GM23338 (cell line): ENCODE data around the gene PASD1. TPM values are rescaled to one million over a fixed set of nuclear protein-coding genes. Genes with fewer than 3 reads are reported as not detected.

ENCODE experiments used
- ATAC-seq: fragments of 200-7000 bp; cut with Tn5 transposase; 3 replicates; pipeline ENCODE4 v1.9.1; 2020
- DNase-seq: peaks from one replicate; pipeline ENCODE4 v3.0.0-alpha.2; 2015; ENCODE audit warnings: low spot score
- H2AFZ ChIP-seq: fragments of 200-600 bp; sonication (generic); 2 replicates; pipeline ENCODE4 v1.8.0; 2016; ENCODE audit warnings: antibody characterized with exemption, mild to moderate bottlenecking, moderate library complexity
- H3F3A ChIP-seq: fragments of 200-600 bp; sonication (generic); replicated peaks from 2 replicates; pipeline ENCODE4 v1.8.0; 2017; ENCODE audit warnings: antibody characterized with exemption, mixed run types, low read depth
- H3K27ac ChIP-seq: fragments of 200-600 bp; sonication (generic); 2 replicates; pipeline ENCODE4 v1.6.1; 2016; ENCODE audit warnings: low read depth
- H3K27me3 ChIP-seq: fragments of 200-600 bp; sonication (generic); 2 replicates; pipeline ENCODE4 v1.8.0; 2016; ENCODE audit warnings: mild to moderate bottlenecking, mixed run types, moderate library complexity; ENCODE audit not compliant: insufficient read depth
- H3K36me3 ChIP-seq: fragments of 200-600 bp; sonication (generic); 2 replicates; pipeline ENCODE4 v1.8.0; 2016; ENCODE audit warnings: mild to moderate bottlenecking; ENCODE audit not compliant: insufficient read depth
- H3K4me1 ChIP-seq: fragments of 200-600 bp; sonication (generic); 2 replicates; pipeline ENCODE4 v1.8.0; 2016; ENCODE audit warnings: mild to moderate bottlenecking, moderate library complexity; ENCODE audit not compliant: insufficient read depth
- H3K4me2 ChIP-seq: fragments of 200-600 bp; sonication (generic); 2 replicates; pipeline ENCODE4 v1.7.1; 2017; ENCODE audit warnings: mixed run types
- H3K4me3 ChIP-seq: fragments of 200-600 bp; sonication (generic); 2 replicates; pipeline ENCODE4 v1.6.1; 2016; ENCODE audit warnings: mixed run types
- H3K79me2 ChIP-seq: fragments of 200-600 bp; sonication (generic); replicated peaks from 2 replicates; pipeline ENCODE4 v1.8.0; 2017; ENCODE audit warnings: mild to moderate bottlenecking; ENCODE audit not compliant: insufficient read depth
- H3K9me2 ChIP-seq: fragments of 200-600 bp; sonication (generic); 2 replicates; pipeline ENCODE4 v1.8.0; 2017; ENCODE audit not compliant: insufficient read depth
- H4K20me1 ChIP-seq: fragments of 200-600 bp; sonication (generic); replicated peaks from 2 replicates; pipeline ENCODE4 v1.8.0; 2017; ENCODE audit warnings: mild to moderate bottlenecking; ENCODE audit not compliant: insufficient read depth
- H3K27ac Mint-ChIP-seq: 2 replicates; pipeline ENCODE4 v1.8.0; 2020; ENCODE audit warnings: inconsistent platforms, mild to moderate bottlenecking, moderate library complexity, mixed read lengths
- H3K27me3 Mint-ChIP-seq: 3 replicates; pipeline ENCODE4 v1.8.0; 2022; ENCODE audit warnings: low read depth, mild to moderate bottlenecking, moderate library complexity, mixed read lengths, inconsistent platforms; ENCODE audit not compliant: insufficient read depth, poor library complexity
- H3K36me3 Mint-ChIP-seq: 3 replicates; pipeline ENCODE4 v1.8.0; 2021; ENCODE audit warnings: low read depth, mild to moderate bottlenecking, inconsistent platforms, moderate library complexity, mixed read lengths
- H3K4me1 Mint-ChIP-seq: 3 replicates; pipeline ENCODE4 v1.8.0; 2020; ENCODE audit warnings: mild to moderate bottlenecking, inconsistent platforms, mixed read lengths
- H3K4me3 Mint-ChIP-seq: 3 replicates; pipeline ENCODE4 v1.8.0; 2021; ENCODE audit warnings: moderate library complexity, mild to moderate bottlenecking, inconsistent platforms, mixed read lengths
- H3K9me3 Mint-ChIP-seq: 3 replicates; pipeline ENCODE4 v1.8.0; 2020; ENCODE audit warnings: moderate library complexity, mild to moderate bottlenecking, inconsistent platforms, mixed read lengths
- CREB1 ChIP-seq: fragments of 250-450 bp; sonication (Bioruptor Pico); IDR thresholded peaks from 2 replicates; pipeline ENCODE4 v1.5.0; 2020; ENCODE audit warnings: low read depth, mild to moderate bottlenecking, moderate library complexity
- EZH2phosphoT487 ChIP-seq: fragments of 200-600 bp; sonication (generic); IDR thresholded peaks from one replicate; pipeline ENCODE4 v1.8.1; 2018; ENCODE audit warnings: antibody characterized with exemption; ENCODE audit not compliant: unreplicated experiment
- JUNB ChIP-seq: IDR thresholded peaks from one replicate; pipeline ENCODE4 v1.6.1; 2016; ENCODE audit warnings: antibody characterized with exemption; ENCODE audit not compliant: unreplicated experiment
- POLR2AphosphoS5 ChIP-seq: IDR thresholded peaks from 2 replicates; pipeline ENCODE4 v1.6.1; 2016; ENCODE audit warnings: antibody characterized with exemption, low read depth
- polyA plus RNA-seq: library from polyadenylated mRNA; unstranded; fragments of >200 nt; fragmentation: Nextera tagmentation; extraction: Ambion mirVana; gene quantifications from 2 replicates; pipeline ENCODE4 v1.2.1, GENCODE V29; 2016
- total RNA-seq: library from RNA; depleted of rRNA; stranded (reverse); fragments of >200 nt; shearing (Covaris generic); gene quantifications from 2 replicates; pipeline ENCODE4 v1.2.3, GENCODE V29; 2014
- TF ChIP-seq, protein P1 (sequence below): IDR thresholded peaks from one replicate; pipeline ENCODE4 v1.6.1; 2018; ENCODE audit warnings: antibody characterized with exemption; ENCODE audit not compliant: unreplicated experiment
- TF ChIP-seq, protein P2 (sequence below): fragments of 250-450 bp; sonication (Bioruptor Pico); IDR thresholded peaks from 2 replicates; pipeline ENCODE4 v1.5.0; 2020; ENCODE audit warnings: mild to moderate bottlenecking, moderate library complexity
- TF ChIP-seq, protein P3 (sequence below): IDR thresholded peaks from 2 replicates; pipeline ENCODE4 v1.6.1; 2016; ENCODE audit warnings: antibody characterized with exemption

PASD1 gene
- total and polyA plus RNA-seq, 2 experiments from 2014 or later = 0.24 TPM; not detected in 1

DNA sequence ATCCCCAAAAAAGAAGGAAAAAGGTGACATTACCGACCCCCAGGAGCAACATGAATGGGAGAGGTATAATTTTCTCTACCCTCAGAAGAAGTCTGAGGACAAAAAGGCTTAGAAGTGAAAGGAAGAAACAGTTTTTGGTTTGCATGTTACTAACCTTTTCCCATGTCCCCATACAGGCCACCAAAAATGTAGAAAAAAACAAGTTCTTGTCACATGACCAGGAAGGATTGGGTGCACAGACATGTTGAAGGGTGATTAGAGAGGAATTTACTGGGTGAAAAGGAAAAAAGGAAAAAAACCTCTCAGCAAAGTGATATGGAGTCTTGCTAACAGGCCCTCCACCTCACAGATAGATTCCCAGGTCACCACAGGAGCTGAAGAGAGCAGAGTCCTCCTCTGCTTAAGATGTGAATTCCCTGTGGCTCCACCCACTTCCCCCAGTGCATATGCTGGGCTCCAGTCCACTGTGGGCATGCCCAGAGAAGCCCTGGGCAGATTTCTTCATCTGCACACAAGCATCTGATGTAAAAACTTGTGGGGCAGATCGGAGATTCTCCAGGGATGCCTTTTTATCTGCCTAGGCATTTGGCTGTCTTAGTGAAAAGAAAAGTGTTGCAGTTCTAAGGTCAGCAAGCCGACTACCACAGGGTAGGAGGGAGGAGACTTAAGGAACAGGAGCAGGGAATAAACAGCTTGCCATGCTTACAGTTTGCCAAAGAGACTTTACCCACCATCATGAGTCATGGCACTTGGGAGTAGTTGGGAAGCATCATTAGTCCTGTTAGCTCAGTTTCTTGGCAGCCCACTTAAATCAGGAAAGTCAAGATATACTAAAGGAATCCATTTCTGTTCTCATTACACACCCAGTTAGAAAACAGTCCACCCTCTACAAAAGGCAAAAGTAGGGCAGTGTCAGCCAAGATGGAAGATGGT, 25.0 kb upstream of the PASD1 start (continued):
- TF ChIP-seq, protein P1, sequence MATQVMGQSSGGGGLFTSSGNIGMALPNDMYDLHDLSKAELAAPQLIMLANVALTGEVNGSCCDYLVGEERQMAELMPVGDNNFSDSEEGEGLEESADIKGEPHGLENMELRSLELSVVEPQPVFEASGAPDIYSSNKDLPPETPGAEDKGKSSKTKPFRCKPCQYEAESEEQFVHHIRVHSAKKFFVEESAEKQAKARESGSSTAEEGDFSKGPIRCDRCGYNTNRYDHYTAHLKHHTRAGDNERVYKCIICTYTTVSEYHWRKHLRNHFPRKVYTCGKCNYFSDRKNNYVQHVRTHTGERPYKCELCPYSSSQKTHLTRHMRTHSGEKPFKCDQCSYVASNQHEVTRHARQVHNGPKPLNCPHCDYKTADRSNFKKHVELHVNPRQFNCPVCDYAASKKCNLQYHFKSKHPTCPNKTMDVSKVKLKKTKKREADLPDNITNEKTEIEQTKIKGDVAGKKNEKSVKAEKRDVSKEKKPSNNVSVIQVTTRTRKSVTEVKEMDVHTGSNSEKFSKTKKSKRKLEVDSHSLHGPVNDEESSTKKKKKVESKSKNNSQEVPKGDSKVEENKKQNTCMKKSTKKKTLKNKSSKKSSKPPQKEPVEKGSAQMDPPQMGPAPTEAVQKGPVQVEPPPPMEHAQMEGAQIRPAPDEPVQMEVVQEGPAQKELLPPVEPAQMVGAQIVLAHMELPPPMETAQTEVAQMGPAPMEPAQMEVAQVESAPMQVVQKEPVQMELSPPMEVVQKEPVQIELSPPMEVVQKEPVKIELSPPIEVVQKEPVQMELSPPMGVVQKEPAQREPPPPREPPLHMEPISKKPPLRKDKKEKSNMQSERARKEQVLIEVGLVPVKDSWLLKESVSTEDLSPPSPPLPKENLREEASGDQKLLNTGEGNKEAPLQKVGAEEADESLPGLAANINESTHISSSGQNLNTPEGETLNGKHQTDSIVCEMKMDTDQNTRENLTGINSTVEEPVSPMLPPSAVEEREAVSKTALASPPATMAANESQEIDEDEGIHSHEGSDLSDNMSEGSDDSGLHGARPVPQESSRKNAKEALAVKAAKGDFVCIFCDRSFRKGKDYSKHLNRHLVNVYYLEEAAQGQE = no peak
- TF ChIP-seq CREB1 (CRISPR knock-in tag) = no peak
- TF ChIP-seq POLR2AphosphoS5 = no peak

DNA sequence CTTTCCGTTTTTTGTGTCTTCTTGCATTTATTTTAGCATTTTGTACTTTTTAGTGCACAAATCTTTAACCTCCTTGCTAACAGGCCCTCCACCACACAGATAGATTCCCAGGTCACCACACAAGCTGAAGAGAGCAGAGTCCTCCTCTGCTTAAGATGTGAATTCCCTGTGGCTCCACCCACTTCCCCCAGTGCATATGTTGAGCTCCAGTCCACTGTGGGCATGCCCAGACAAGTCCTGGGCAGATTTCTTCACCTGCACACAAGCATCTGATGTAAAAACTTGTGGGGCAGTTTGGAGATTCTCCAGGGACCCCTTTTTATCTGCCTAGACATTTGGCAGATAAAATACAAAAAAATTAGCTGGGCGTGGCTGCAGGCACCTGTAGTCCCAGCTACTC, 19.8 kb upstream of the PASD1 start:
- H3K4me3 Mint-ChIP-seq = no peak overlapping the region

More for the DNA sequence above, 19.8 kb upstream of the PASD1 start:
- Histone ChIP-seq H4K20me1 (no peaks in the 10 kb centered on the region), H3K4me1 (no peaks in the 10 kb centered on the region), H3K27ac (no peak overlapping the region), H2AFZ (no peak overlapping the region), H3K4me2 (no peak overlapping the region), H3K36me3 (no peaks in the 10 kb centered on the region), H3F3A (no peaks in the 10 kb centered on the region), H3K4me3 (no peak overlapping the region), H3K27me3 (no peaks in the 10 kb centered on the region), H3K79me2 (no peaks in the 10 kb centered on the region), H3K9me2 (no peaks in the 10 kb centered on the region)
- no peak overlapping the region for H3K27ac Mint-ChIP-seq
- TF ChIP-seq JUNB (no peak), EZH2phosphoT487 (no peak)
- TF ChIP-seq, protein P2, sequence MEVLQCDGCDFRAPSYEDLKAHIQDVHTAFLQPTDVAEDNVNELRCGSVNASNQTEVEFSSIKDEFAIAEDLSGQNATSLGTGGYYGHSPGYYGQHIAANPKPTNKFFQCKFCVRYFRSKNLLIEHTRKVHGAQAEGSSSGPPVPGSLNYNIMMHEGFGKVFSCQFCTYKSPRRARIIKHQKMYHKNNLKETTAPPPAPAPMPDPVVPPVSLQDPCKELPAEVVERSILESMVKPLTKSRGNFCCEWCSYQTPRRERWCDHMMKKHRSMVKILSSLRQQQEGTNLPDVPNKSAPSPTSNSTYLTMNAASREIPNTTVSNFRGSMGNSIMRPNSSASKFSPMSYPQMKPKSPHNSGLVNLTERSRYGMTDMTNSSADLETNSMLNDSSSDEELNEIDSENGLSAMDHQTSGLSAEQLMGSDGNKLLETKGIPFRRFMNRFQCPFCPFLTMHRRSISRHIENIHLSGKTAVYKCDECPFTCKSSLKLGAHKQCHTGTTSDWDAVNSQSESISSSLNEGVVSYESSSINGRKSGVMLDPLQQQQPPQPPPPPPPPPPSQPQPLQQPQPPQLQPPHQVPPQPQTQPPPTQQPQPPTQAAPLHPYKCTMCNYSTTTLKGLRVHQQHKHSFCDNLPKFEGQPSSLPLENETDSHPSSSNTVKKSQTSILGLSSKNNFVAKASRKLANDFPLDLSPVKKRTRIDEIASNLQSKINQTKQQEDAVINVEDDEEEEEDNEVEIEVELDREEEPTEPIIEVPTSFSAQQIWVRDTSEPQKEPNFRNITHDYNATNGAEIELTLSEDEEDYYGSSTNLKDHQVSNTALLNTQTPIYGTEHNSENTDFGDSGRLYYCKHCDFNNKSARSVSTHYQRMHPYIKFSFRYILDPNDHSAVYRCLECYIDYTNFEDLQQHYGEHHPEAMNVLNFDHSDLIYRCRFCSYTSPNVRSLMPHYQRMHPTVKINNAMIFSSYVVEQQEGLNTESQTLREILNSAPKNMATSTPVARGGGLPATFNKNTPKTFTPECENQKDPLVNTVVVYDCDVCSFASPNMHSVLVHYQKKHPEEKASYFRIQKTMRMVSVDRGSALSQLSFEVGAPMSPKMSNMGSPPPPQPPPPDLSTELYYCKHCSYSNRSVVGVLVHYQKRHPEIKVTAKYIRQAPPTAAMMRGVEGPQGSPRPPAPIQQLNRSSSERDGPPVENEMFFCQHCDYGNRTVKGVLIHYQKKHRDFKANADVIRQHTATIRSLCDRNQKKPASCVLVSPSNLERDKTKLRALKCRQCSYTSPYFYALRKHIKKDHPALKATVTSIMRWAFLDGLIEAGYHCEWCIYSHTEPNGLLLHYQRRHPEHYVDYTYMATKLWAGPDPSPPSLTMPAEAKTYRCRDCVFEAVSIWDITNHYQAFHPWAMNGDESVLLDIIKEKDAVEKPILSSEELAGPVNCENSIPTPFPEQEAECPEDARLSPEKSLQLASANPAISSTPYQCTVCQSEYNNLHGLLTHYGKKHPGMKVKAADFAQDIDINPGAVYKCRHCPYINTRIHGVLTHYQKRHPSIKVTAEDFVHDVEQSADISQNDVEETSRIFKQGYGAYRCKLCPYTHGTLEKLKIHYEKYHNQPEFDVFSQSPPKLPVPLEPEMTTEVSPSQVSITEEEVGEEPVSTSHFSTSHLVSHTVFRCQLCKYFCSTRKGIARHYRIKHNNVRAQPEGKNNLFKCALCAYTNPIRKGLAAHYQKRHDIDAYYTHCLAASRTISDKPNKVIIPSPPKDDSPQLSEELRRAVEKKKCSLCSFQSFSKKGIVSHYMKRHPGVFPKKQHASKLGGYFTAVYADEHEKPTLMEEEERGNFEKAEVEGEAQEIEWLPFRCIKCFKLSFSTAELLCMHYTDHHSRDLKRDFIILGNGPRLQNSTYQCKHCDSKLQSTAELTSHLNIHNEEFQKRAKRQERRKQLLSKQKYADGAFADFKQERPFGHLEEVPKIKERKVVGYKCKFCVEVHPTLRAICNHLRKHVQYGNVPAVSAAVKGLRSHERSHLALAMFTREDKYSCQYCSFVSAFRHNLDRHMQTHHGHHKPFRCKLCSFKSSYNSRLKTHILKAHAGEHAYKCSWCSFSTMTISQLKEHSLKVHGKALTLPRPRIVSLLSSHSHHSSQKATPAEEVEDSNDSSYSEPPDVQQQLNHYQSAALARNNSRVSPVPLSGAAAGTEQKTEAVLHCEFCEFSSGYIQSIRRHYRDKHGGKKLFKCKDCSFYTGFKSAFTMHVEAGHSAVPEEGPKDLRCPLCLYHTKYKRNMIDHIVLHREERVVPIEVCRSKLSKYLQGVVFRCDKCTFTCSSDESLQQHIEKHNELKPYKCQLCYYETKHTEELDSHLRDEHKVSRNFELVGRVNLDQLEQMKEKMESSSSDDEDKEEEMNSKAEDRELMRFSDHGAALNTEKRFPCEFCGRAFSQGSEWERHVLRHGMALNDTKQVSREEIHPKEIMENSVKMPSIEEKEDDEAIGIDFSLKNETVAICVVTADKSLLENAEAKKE = no peak
- TF ChIP-seq, protein P3, sequence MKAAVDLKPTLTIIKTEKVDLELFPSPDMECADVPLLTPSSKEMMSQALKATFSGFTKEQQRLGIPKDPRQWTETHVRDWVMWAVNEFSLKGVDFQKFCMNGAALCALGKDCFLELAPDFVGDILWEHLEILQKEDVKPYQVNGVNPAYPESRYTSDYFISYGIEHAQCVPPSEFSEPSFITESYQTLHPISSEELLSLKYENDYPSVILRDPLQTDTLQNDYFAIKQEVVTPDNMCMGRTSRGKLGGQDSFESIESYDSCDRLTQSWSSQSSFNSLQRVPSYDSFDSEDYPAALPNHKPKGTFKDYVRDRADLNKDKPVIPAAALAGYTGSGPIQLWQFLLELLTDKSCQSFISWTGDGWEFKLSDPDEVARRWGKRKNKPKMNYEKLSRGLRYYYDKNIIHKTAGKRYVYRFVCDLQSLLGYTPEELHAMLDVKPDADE = no peak
- H3K9me3 Mint-ChIP-seq = no peaks in the 10 kb centered on the region; the same call in 2 of the 3 replicates
- H3K4me1 Mint-ChIP-seq = peaks cover 3% of the 10 kb centered on the region; the same call in 1 of the 3 replicates
- DNase-seq (no peak), ATAC-seq (no peak)
- H3K36me3 Mint-ChIP-seq = no peaks in the 10 kb centered on the region
- H3K27me3 Mint-ChIP-seq = no peaks in the 10 kb centered on the region
